ENCODE measurements around the gene ZBTB18.

GRCh38 chr1:244028701-244029100 lies 22.4 kb upstream of the ZBTB18 start:
- no peak for TF ChIP-seq GATA3 (IDR thresholded peaks at IDR 0.05; ENCODE audit: low read depth, low read length)
- no peak for TF ChIP-seq GATA2 (IDR thresholded peaks at IDR 0.05; ENCODE audit: low read depth, low read length)
